Measurements from ENCODE around the gene HPGD.

The HPGD gene

DNA sequence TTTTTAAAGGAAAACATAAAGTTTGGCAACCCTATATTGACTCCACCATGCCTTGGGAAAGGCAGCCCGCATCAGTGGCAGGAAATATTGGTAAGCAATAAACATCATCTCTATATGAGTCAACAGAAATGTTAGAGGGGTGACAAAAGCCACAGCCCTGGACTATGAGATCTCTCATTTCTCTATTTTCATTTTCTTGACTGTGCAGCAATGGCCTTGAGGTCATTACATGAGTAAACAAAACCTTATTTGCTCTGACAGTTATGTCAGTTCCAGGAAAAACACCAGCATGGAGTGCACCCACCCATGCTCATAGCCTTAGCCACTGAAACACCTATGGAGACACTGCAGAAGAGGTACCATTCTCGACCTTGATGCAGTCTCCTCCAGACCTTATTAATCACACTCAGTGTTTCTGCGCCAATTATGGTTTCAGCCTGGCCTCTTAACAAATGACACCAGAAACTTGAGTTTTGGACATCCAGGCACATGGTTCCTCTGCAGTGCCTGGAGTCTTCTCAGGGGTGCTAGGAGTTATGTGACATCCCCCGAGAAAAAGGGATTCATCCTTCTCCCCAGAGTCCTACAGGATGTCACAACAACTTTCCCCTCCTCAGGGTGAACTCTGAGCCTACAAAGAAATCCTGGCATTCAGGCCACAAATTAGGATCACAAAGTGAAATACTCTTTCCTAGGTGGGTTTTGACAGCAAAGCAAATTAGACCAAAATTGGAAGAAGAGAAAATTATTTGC is 16.0 kb upstream of the HPGD start:
- no peaks in the 10 kb centered on the region for H3K9me3 ChIP-seq (ENCODE audit: severe bottlenecking)
- H3K4me3 ChIP-seq (ENCODE audit: low read depth, low read length): no peak overlapping the region
- DNase-seq: no peak
- TF ChIP-seq, protein P1, sequence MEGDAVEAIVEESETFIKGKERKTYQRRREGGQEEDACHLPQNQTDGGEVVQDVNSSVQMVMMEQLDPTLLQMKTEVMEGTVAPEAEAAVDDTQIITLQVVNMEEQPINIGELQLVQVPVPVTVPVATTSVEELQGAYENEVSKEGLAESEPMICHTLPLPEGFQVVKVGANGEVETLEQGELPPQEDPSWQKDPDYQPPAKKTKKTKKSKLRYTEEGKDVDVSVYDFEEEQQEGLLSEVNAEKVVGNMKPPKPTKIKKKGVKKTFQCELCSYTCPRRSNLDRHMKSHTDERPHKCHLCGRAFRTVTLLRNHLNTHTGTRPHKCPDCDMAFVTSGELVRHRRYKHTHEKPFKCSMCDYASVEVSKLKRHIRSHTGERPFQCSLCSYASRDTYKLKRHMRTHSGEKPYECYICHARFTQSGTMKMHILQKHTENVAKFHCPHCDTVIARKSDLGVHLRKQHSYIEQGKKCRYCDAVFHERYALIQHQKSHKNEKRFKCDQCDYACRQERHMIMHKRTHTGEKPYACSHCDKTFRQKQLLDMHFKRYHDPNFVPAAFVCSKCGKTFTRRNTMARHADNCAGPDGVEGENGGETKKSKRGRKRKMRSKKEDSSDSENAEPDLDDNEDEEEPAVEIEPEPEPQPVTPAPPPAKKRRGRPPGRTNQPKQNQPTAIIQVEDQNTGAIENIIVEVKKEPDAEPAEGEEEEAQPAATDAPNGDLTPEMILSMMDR (IDR thresholded peaks at IDR 0.05; ENCODE audit: low read depth, low read length): no peak
- no peaks in the 10 kb centered on the region for H3K36me3 ChIP-seq
- H3K27me3 ChIP-seq (ENCODE audit: insufficient read depth, low read depth, severe bottlenecking): no peaks in the 10 kb centered on the region
- no peak overlapping the region for H3K27ac ChIP-seq

DNA sequence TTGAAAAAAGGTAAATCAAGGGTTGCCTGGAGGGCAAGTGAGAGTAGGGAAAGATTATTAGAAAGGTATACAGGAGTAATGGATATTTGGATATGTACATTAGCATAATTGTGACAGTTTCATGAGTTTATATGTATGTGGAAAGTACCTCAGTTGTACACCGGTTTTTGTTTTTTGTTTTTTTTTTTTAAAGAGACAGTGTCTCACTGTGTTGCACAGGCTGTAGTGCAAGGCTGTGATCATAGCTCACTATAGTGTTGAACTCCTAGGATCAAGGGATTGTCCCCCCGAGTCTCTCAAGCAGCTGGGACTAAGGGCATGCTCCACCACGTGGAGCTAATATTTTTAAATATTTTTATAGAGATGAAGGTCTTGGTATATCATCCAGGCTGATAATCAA is 15.3 kb upstream of the HPGD start:
- no peaks in the 10 kb centered on the region for H3K9me3 ChIP-seq (ENCODE audit: severe bottlenecking)
- no peaks in the 10 kb centered on the region for H3K36me3 ChIP-seq
- TF ChIP-seq, protein P1 (IDR thresholded peaks at IDR 0.05; ENCODE audit: low read depth, low read length): no peak
- DNase-seq: no peak
- H3K27ac ChIP-seq: no peak overlapping the region
- H3K27me3 ChIP-seq (ENCODE audit: insufficient read depth, low read depth, severe bottlenecking): no peaks in the 10 kb centered on the region
- H3K4me3 ChIP-seq (ENCODE audit: low read depth, low read length): no peak overlapping the region

DNA sequence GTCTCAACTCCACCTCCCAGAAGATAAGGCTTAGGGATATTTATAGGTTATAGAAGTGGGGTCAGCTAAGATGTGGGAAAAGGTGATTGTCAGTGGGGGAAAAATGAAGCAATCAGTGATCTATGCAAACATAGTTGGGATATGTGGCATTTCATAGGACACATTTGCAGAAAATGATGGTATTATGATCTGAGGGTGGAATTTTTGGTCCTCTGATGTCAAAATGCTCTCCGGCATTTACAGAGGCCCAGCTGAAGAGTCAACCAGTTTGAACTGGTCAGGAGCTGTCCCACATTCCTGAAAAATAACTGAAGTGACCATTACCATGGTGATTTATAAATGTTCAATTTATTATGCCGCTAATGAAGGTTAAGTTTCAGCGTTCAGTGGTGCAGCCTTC is 12.2 kb upstream of the HPGD start:
- no peaks in the 10 kb centered on the region for H3K36me3 ChIP-seq
- H3K27me3 ChIP-seq (ENCODE audit: insufficient read depth, low read depth, severe bottlenecking): no peaks in the 10 kb centered on the region
- H3K27ac ChIP-seq: no peak overlapping the region
- TF ChIP-seq, protein P1 (IDR thresholded peaks at IDR 0.05; ENCODE audit: low read depth, low read length): no peak
- H3K4me3 ChIP-seq (ENCODE audit: low read depth, low read length): no peak overlapping the region
- H3K9me3 ChIP-seq (ENCODE audit: severe bottlenecking): no peaks in the 10 kb centered on the region
- no peak for DNase-seq

DNA sequence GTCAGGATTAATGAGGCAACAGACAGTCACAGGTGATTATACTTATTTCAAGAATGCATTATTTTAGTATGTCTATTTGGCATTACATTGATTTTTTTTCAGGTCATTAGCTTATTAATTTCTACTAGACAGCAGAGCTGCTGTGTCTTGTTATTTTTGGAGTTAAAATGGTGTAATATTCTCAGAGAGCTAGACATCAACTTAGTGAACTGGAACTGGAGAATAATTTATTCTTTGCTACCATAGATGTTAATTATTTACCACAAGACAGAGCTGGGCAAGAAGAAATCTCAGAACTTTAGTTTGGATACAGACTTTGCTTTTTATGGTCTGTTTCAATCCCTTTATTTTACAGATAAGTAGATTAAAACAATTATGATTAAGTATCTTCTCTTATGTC is 10.2 kb upstream of the HPGD start:
- no peak overlapping the region for H3K27ac ChIP-seq
- no peaks in the 10 kb centered on the region for H3K36me3 ChIP-seq
- no peaks in the 10 kb centered on the region for H3K27me3 ChIP-seq (ENCODE audit: insufficient read depth, low read depth, severe bottlenecking)
- TF ChIP-seq, protein P1 (IDR thresholded peaks at IDR 0.05; ENCODE audit: low read depth, low read length): no peak
- H3K4me3 ChIP-seq (ENCODE audit: low read depth, low read length): no peak overlapping the region
- DNase-seq: no peak
- H3K9me3 ChIP-seq (ENCODE audit: severe bottlenecking): no peaks in the 10 kb centered on the region

DNA sequence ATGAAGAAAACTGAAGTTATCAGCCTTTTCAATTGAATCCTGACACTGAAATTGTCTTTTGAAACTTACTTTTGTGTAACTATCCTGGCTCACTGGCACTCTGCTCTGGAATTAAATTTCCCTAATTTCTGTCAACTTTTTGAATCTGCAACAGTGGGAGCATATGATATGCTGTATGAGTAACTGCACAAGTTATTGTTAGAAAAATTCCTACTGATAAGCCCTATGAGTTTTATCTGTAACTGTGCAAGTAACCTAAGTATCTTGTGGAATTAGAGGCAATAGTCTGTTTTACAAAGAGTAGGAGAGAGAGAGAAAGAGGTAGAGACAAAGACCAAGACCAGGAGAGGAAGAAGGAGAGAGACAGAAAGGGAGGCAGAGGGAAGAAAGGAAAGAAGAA is 9.2 kb upstream of the HPGD start:
- no peaks in the 10 kb centered on the region for H3K9me3 ChIP-seq (ENCODE audit: severe bottlenecking)
- no peaks in the 10 kb centered on the region for H3K27me3 ChIP-seq (ENCODE audit: insufficient read depth, low read depth, severe bottlenecking)
- no peak overlapping the region for H3K27ac ChIP-seq
- no peak for DNase-seq
- TF ChIP-seq, protein P1 (IDR thresholded peaks at IDR 0.05; ENCODE audit: low read depth, low read length): no peak
- no peaks in the 10 kb centered on the region for H3K36me3 ChIP-seq
- H3K4me3 ChIP-seq (ENCODE audit: low read depth, low read length): no peak overlapping the region

DNA sequence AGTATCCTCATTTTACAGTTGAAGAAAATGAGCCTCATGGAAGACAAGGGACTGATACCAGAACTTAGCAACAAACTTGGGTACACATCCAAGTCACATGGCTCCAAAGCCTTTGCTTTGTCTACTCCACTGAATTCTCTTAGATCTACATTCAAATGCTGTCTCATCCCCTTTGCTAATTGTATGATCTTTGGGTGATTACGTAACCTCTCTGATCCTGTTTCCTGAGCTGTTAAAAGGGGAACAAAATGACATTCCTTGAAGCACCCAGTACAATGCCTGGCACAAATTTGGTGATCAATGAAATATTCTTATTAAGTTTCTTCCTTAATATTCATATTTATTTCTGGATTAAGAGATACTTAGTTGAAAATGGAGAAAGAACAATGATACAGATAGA is 5.9 kb upstream of the HPGD start:
- H3K4me3 ChIP-seq (ENCODE audit: low read depth, low read length): no peak overlapping the region
- no peaks in the 10 kb centered on the region for H3K27me3 ChIP-seq (ENCODE audit: insufficient read depth, low read depth, severe bottlenecking)
- no peaks in the 10 kb centered on the region for H3K36me3 ChIP-seq
- DNase-seq: no peak
- no peaks in the 10 kb centered on the region for H3K9me3 ChIP-seq (ENCODE audit: severe bottlenecking)
- TF ChIP-seq, protein P1 (IDR thresholded peaks at IDR 0.05; ENCODE audit: low read depth, low read length): no peak
- H3K27ac ChIP-seq: no peak overlapping the region

Data from WERI-Rb-1 (cell line).